NCI-H748 treated with DMSO at 0.1 percent for 48 hours (cell line): Measurements from ENCODE around the gene KCNT2.
"Not testable (repeated sequence)": the region's sequence is repeated elsewhere in the genome, so short reads cannot be mapped to it uniquely, and the experiment has no call there.

Experiments used
- DNase-seq: peaks from one replicate; lab custom pipeline; 2025; lab: John Stamatoyannopoulos, UW

KCNT2 gene

DNA sequence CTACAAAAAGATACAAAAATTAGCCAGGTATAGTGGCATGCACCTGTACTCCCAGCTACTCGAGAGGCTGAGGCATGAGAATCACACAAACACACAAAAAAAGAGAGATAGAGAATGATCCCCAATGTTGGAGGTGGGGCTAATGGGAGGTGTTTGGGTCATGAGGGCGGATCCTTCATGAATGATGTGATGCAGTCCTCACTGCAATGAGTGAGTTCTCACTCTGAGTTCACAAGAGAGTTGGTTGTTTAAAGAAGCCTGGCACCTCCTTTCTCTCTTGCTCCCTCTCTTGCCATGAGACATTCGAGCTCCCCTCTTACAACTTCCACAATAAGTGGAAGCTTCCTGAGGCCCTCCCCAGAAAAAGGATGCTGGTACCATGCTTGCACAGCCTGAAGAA lies 17.3 kb downstream of the KCNT2 start:
- no peak for DNase-seq

DNA sequence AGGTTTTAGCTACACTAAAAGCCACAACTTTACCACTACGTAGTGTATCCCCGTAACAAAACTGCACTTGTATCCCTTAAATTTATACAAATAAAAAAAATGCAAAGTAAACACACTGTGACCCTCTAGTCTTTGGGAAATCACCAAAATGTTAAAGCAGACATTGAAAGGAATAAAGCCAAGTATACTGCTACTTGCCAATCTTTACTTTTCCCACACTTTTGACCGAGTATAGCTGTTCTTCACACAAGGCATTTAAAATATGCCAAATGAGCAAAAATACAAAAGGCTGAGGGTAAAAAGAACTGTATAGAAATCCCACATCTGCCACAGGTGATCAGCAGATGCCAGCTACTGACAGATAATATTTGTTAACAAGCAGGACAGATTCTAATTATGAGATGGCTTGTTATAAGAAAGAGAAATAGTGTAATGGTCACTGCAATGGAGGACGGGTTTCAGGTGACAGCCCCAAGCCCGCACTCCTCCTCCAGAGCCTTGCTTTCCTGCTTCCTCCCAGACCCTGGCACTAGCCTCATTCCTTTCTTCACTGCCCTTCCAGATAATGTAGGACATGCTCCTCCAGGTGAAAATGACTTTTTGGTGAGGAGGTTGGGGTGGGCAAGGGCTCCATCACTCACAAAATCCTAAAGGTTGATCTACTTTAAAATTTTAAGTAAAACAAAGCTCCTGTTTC lies 18.1 kb downstream of the KCNT2 start:
- no peak for DNase-seq

DNA sequence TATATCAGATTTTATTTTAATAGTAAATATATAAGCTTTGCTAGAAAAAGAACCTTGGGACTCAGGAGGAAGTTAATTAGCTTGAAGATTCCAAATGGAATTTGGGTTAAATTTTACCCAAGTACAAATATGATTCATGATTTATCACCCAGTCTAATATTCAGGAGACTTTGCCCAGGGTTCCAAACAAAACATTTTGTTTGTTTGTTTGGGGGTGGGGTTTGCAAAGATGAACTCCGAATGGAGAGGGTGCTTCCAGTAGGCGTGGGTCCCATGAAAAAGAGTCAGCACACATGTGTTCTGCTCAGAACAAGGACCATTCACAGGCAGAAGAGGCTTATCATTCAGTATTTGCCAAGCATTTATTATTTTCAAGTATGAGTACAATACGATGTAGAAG lies 23.5 kb downstream of the KCNT2 start:
- no peak for DNase-seq

DNA sequence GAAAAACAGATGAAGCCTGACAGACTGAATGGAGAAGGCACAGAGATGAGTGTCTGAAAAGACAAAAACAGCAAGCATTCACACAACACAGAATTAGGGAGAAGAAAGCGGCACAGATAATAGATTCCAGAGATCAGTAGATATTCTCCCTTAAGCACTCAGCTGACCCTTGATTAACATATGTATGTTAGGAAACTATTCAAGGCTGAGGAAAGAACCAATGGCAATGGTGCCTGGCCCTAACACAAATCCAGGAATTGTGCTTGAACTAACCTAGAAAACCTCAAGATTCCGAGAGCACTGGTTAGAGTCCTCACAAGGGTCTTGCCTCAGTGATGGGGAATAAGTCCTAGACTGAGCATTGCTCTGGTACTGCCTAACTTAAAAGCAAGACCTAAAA lies 30.9 kb downstream of the KCNT2 start:
- DNase-seq, result no peak

DNA sequence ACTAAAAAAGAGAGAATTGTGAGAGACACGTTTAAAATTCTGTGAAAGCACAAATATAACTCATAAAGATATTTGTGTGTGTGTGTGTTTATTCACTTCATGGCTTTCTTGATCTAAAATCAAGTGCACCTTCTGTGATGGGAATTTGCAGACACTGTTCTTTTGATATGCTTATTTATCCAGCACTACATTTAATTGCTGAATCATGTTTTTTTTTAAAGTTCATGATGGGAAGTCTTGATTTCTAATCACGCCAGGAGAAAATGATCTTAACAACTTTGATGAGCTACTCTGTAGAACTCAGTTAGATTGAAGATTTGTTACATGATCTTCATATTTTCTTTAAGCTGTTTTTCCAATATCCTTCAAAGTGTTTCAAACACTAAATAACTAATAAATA lies 35.0 kb downstream of the KCNT2 start:
- no peak for DNase-seq

DNA sequence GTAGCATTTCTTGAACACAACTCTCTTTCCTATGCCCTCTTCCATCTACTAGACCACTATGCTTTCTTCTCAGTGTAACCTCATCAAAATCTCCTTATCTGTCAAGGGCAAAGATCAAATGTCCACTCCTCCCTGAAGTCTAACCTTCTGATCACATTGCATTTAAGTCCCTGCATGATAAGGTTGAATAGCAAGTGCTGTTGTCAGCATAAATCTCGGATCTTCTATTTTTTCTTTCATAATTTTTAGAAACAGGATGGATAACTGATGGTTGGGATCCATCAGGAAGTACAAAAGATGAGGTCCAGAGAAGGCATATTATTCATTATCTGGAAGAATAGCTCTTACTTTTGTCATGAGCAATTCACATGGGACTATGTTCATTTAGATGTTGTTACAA lies 41.0 kb downstream of the KCNT2 start:
- no peak for DNase-seq

GRCh38 chr1:196563768-196564167 lies 44.5 kb downstream of the KCNT2 start:
- DNase-seq, result no peak

GRCh38 chr1:196559314-196559713 lies 48.9 kb downstream of the KCNT2 start:
- no peak for DNase-seq

GRCh38 chr1:196558411-196558810 lies 49.8 kb downstream of the KCNT2 start:
- DNase-seq, result peak; percentile 25

GRCh38 chr1:196557797-196558196 lies 50.4 kb downstream of the KCNT2 start:
- DNase-seq, result no peak

GRCh38 chr1:196550731-196551130 lies 57.5 kb downstream of the KCNT2 start:
- no peak for DNase-seq

GRCh38 chr1:196546272-196547111 lies 61.7 kb downstream of the KCNT2 start:
- DNase-seq, result no peak

DNA sequence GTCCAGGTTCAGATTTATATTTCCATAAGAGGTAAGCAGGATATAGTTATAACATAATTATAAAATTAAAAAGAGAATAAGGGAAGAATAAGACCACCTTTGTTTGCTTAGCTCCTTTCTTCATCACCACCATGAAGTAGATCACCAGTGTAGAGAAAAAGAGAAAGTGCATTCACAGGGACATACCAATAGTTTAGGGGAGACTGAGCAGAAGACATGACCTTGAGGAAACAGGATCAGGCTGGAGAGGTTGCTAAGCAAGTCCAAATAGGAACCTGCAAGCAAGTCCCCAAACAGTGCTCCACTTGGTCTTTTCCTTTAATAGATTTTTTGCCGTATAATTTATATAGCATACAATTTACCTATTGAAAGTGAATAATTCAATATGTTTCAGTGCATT lies 63.0 kb downstream of the KCNT2 start:
- no peak for DNase-seq

- DNase-seq, result no peak
Observed at GRCh38 chr1:196544617-196545016, 63.6 kb downstream of the KCNT2 start.

DNA sequence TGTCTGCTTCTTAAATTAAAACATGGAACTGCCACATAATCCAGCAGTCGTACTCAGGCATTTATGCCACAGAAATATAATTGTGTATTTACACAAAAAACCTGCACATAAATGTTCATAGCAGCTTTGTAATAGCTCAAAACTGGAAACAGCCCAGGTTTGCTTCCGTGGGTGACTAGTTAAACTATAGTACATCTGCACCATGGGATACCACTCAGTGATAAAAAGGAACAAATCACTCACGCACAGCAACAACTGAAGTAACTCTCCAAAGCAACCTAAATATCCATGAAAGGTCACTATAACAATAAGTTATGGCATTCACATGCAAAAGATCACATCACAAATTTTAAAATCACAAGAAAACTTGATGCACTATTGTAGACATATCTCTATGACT lies 64.4 kb downstream of the KCNT2 start:
- DNase-seq, result no peak

GRCh38 chr1:196538473-196538872 lies 69.8 kb downstream of the KCNT2 start:
- no peak for DNase-seq

DNA sequence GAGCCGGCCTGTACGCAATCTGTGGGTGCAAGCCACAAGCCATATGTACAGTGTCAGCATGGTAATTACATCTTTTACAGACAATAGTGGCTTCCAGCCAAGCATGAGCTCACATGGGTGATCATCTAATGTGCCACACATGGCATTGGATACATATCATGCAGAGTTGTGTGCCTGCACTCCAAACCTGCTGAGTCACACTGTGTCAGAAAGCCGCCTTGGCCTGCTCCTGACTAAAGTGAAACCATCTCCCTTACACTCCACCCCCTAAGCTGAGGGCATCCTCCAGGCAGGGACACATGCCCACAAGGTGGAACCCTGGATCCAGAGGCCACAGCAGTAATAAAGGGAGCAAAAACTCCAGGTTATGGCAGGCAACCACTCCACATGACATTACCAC lies 72.5 kb downstream of the KCNT2 start:
- no peak for DNase-seq

- no peak for DNase-seq
Observed at GRCh38 chr1:196531737-196532524, 76.3 kb downstream of the KCNT2 start.

DNA sequence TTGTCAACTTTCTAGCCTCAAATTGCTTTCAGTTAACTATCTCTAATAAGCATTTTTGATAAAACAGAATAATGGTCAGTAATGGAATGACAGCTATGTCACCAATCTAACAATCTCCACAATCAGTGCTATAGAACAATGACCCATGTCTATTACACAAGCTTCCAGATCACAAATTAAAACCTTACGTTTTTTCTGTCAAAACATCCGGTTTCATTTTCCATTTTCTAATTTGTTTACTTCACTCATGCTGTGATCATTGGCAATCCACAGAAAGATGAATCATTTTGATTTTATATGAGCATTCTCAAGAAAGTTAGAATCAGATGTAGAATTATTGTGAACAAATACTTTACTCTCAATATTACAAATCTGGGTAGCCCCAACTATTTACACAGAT lies 80.3 kb downstream of the KCNT2 start:
- DNase-seq, result no peak

DNA sequence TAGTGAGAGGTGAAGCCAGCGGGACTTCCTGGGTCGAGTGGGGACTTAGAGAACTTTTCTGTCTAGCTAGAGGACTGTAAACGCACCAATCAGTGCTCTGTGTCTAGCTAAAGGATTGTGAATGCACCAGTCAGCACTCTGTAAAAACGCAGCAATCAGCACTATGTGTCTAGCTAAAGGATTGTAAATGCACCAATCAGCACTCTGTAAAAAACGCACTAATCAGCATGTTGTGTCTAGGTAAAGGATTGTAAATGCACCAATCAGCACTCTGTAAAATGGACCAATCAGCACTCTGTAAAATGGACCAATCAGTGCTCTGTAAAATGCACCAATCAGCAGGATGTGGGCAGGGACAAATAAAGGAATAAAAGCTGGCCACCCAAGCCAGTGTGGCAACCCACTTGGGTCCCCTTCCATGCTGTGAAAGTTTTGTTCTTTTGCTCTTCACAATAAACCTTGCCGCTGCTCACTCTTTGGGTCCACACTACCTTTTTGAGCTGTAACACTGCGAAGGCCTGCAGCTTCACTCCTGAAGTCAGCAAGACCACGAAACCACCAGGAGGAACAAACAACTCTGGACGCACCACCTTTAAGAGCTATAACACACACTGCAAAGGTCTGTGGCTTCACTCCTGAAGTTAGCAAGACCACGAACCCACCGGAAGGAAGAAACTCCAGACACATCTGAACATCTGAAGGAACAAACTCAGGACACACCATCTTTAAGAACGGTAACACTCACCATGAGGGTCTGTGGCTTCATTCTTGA lies 85.5 kb downstream of the KCNT2 start:
- not testable (repeated sequence) for DNase-seq

DNA sequence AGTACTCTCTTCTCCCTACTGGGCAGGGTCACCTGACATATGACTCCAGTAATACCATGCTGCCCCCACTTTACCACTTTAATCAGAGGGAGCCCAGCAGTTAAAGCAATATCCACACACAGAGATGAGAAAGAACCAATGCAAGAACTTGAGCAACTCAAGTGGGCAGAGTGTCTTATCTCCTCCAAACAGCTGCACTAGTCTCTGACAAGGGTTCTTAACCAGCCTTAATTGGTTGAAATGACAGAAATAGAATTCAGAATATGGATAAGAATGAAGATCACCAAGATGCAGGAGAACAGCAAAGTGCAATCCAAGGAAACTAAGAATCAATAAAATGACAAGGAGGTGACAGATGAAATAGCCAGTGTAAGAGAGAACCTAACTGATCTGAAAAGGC lies 91.0 kb downstream of the KCNT2 start:
- no peak for DNase-seq

DNA sequence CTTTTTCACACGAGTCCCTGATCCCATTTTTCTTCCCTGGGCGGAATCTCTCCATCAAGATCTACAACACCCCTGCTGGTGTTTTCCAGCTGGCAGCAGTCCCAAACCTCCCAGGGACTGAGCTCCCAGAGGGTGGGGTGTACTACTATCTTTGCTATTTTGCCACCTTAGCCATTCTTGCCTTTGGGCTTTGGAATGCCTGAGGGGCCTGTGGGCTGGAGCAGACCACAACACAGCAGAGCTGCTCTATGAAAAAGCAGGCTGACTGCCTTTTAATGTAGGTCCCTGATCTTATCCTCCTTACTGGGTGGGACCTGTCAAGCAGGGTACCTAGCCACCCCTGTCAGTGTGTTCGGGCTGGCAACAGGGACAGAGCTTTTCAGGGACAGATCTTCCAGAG lies 91.9 kb downstream of the KCNT2 start:
- DNase-seq, result no peak
